SK-N-DZ (cell line): ENCODE measurements around the gene DENND5B. TPM values are rescaled to one million over a fixed set of nuclear protein-coding genes. Genes with fewer than 3 reads are reported as not detected.
"Not testable (repeated sequence)": the region's sequence is repeated elsewhere in the genome, so short reads cannot be mapped to it uniquely, and the experiment has no call there.

ENCODE experiments used
- DNase-seq: peaks from one replicate; pipeline ENCODE4 v3.0.0-alpha.2; 2015; ENCODE audit warnings: low spot score
- polyA plus RNA-seq, 2 experiments: library from polyadenylated mRNA; depleted of rRNA; stranded (reverse); fragments of >200 nt; gene quantifications; 2 replicates each; pipeline ENCODE4 v1.2.3, GENCODE V29; 2014

The DENND5B gene
- polyA plus RNA-seq (2014; cell fraction: cytosol; rRNA removed): 20.9 and 33.2 TPM in 2 replicates
- polyA plus RNA-seq (2014; cell fraction: nucleus; rRNA removed): 6.9 and 14.3 TPM in 2 replicates

DNA sequence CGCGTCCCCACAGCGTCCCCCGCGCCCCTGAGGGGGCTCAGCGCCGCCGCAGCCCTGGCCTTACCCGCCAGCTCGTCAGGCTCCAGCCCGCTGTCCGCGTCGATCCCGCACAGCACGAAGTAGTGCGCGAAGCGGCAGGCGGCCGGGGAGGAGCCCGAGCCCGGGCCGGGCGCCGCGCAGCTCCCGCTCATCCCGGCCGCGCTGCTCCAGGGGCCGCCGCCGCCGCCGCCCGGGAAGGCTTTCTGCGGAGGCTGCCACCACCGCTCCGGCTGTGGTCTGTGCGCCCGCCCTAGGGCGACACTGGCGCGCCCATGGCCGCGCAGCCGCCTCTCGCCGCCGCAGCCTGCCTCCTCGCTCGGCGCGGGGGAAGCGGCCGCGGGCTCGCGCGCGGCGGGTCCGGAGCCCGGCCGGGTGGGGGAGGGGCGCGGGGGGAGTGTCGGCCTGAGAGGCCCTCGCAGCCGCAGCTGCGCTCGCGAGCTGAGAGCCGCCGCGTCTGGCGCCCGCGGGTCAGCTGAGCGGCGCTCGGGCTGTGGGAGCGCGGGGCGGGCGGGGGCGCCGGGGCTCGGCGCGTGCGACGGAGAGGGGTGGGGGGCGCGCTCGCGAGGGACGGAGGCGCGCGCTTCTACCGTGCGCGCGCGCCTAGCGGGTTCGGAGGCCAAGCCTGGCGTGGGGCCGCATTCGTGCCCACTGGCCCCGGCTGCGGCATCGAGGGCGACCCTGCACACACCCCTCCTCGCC, at the start of gene DENND5B:
DENND5B (minus strand) TSS at position 495 of the 738 bp plus-strand sequence; CDS start at position 191, 304 bp downstream.
- peak; percentile 78 for DNase-seq

DNA sequence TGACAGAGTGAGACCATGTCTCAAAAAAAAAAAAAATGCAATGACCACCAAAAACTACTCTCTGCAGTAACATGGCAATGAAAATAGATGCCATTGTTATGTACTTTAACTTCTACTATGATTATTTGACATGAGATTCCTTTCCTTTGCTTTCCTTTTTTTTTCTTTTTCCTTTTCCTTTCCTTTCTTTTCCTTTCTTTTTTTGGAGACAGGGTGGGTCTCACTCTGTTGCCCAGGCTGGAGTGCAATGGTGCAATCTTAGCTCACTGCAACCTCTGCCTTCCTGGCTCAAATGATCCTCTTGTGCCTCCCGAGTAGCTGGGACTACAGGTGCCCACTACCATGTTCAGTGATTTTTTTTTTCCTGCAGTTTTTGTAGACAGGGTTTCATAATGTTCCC, 43.7 kb upstream of the DENND5B start:
- no peak for DNase-seq

DNA sequence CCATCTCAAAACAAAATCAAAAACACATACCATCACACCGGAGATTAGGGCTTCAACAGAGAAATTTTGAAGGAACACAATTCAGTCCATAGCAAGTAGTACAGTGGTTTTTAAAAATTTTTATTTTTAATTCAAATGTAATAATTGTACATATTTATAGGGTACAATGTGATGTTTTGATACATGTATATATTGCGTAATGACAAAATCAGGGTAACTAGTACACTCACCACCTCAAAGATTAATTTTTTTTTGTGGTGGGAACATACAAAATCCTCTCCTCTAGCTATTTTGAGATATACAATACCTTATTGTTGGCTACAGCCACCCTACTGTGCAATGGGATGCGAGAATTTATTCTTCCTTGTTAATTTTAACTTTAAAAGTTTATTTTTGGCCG, 42.5 kb upstream of the DENND5B start:
- no peak for DNase-seq

DNA sequence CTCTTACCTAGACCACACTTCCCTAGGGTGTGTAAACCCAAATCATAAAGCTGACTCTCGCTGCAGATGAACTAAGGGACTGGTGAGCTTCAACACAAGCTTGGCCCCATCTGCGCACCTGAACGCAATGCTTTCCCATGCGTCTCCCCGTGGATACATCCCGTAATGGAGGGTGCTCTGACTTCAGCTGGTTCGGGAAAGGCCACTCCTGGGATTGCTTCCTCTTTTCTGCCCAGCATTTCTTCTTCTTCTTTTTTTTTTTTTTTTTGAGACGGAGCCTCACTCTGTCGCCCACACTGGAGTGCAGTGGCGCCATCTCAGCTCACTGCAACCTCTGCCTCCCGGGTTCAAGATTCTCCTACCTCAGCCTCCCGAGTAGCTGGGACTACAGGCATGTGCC, 40.9 kb upstream of the DENND5B start:
- DNase-seq: no peak

DNA sequence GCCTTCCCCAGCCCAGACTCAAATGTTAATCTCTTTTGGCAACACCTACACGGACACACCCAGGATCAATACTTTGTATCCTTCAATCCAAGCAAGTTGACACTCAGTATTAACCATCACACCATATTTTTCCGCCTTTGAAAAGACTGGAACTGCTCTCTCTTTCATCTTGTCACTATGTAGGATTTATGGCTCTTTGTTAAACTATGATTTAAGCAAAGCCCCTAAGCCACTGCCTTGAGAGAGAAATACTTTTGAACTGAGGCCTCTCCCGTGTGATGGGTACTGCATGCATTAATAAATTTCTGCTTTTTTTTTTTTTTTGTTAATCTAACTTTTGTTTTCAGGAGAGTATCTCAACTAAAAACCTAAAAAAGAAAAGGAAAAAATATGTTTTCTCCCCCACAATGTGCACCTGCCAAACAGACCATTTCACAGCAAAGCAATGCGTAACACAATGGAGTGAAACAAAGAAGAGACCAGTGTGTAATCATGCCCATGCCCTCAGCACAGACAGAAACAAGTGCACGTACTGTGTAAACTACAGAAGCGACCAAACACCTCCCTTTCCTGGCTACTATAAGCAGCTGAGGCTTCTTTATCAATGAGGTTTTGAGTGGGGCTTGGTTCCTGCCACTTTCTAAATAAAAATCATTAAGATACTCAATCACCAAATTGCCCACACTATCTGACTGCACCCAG, 40.2 kb upstream of the DENND5B start:
- no peak for DNase-seq

DNA sequence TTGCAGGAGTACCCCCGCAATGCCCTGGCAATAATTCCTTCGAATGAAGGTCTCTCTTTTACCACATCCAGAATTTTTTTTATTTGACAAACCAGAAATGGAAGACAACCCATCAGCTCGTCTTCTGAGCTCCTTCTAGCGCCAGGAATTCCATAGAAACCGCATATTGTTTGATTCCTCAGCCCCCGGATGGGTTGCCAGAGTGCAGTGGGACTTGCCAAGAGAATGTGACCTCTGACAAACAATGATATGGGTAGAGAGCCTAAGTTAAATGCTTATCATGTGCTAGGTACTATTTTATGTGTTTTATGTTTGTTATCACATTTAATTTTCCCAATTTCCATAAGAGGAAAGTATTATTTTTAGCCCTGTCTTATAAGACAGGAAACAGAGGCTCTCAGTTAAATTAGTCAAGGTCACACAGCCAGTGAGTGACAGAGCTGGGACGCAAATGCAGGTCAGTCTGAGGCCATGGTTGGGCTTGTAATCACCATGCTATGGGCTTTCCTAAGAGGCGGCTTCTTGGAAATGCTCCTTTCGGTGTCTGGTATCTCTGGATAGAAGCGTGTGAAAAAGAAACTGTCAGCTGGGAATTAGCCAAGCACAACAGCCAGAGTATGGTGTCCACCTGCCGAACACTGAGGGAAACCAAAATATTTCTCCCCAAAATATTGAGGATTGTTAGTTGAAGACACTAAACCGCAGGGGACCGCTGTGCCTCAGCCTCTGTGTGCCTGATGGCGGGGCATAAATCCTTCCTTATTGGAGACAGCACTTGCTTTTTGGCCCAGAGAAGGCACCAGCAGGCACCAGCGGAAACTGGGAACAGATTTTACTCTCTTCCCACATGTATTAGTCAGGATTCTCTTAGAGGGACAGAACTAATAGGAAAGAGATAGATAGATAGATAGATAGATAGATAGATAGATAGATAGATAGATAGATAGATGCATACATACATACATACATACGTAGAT, 39.1 kb upstream of the DENND5B start:
- no peak for DNase-seq

DNA sequence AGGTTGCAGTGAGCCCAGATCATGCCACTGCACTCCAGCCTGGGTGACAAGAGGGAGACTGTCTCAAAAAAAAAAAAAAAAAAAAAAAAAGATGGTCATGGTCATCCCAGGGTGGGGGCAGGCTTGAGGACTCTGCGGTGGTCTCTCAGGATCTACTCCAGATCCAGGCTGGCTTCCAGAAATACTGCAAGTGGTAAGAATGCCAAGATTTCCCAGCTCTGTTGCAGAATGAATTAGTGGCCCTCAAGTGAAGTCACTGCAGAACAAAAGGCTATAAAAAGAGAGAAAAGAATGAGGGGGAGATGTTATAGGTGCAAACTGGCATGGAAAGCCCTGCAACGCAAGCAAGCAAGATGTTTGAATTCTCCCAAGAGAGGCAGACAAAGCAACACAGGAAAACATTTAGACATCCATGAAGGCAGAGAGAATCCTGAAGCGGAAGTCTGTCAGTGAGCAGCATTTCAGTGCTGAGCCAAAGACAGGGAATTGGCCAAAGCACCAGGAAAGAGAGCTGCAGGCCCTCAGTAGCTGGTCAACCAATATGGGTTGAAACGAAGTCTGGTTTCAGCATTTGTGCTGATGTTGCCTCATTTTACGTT, 36.6 kb upstream of the DENND5B start:
- DNase-seq: no peak

DNA sequence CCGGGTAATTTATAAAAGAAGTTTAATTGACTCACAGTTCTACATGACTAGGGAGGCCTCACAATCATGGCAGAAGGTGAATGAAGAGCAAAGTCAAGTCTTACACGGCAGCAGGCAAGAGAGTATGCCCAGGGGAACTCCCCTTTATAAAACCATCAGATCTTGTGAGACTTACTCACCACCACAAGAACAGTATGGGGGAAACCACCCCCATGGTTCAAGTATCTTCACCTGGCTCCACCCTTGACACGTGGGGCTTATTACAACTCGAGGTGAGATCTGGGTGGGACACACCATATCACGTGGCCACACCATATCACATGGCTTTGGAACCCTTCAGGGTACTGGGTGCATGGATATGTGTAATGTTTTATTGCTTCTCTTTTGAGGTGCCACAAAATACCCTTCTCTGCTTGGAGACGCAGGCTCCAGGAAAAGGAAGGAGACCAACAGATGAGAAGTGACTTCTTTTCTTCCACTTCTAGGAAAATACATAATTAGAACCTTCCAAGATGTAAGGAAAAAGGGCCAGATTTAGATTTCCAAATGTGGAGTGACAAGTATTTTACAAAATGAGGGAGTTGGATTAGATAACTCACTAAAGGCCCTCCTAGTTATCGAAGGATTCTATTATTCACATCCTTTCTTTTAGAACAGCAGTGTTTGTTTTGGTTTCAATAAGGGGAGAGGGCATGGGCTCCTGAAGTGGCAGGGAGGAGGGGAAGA, 35.5 kb upstream of the DENND5B start:
- DNase-seq: no peak

DNA sequence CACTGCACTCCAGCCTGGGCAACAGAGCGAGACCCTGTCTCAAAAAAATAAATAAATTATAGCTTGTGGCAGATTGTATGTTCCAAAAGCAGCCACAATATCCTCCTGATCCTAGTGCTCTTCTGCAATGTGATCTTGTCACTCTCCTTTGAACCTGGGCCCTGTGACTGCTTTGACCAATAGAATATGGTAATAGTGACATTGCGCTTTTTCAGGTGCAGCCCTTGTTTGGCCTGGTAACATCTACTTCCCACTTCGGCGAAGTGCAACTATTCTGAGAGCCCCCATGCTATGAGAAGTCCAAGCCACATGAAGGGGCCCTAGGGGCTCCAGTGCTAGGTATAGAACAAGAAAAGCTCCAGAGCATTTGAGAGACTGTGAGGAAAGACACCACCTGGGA, 31.1 kb upstream of the DENND5B start:
- no peak for DNase-seq

DNA sequence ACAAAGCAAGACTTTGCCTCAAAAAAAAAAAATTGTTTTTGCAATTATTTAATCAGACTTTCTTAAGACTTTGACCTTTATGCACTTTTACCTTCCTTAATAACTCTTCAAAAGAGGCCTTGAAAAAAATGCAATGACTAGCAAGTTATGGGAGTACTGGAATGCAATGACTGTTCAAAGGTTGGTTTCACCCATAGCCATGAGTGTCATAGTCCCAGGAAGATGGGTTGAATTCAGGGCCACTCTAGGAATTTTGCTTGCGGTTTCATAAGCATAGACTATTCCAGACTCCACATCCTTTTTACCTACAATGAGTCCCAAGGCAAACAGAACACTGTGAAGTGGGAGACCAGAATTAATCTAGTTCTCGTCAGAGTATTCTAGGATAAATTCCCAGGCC, 29.4 kb upstream of the DENND5B start:
- DNase-seq: no peak

DNA sequence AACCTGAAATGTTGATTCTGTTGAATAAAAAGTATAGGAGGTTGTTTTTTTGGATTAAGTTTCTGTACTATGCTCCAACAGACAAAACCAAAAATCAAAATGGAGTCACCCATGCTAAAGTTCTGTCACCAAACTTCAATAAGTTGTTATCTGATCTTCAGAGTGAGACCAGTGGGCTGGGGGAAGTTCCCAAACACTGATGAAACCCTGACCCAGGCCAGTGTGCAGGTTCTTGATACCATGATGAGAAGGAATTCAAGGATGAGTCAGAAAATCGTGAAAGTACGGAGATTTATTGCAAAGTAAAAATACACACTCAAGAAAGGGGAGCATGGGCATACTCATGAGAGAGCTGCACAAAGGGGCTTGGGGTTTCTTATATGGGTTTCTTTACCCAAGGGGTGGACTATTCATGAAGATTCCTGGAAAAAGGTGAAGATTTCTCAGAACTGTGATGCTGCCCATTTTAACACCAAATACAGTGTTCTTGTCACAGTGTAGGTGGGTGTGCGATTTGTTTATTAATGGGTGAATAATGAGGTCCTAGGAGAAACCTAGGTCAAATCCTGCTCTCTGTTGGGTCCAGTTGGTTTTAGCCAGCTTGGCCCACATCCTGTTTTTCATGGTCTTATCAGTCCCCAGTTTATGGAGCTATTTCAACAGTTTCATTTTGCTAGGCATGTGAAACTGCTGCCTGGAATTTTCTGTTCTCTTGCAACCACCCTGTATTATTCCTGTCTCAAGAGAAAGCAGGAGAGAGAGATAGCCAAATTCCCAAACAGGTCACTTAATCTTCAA, 27.5 kb upstream of the DENND5B start:
- no peak for DNase-seq

DNA sequence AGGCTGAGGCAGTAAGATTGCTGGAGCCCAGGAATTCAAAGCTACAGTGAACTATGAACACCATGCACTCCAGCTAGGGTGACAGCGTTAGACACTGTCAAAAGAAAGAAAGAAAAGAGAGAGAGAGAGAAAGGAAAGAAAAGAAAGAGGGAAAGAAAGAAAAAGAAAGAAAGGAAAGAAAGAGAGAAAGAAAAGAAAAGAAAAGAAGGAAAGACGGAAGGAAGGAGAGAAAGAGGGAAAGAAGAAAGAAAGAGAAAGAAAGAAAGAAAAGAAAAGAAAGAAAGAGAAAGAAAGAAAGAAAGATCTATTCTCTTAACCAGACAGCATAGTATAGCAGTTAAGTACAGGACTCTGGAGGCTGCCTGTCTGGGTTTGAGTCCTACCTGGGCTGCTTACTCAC, 21.9 kb upstream of the DENND5B start:
- DNase-seq: no peak

DNA sequence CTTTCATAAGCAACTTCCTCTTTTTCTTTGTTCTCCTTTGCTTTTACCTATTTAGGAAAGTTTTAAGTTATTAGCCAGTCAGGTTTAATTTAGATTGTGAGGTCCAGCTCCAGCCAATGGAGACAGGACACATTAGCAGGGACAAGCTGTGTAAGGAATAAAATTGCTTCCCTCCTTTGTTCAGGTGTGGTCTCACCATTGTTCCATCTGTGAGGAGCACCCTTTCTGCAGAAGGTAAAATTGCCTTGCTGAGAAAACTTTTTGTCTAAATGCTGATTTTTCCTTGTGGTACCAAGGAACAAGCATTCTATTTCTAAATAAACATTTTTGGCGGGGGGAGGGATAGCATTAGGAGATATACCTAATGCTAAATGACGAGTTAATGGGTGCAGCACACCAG, 17.4 kb upstream of the DENND5B start:
- not testable (repeated sequence) for DNase-seq

DNA sequence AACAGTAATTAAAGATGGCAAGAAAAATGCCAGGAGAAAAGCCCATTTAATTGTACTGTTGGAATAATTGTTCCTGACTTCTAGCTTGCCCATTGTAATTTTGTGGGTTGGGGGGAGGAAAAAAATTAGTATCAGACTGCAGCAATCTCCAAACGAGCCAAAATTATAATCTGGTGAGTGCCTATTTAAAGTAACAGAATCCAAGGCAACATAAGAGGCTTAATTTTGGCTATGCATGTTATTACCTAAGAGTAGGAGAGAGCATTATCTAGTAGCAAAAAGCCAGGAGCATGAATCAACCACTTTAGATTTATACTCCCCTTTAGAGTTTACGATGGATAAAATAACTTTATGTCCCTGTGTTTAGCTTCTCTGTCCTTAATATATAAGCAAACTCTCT, 14.6 kb upstream of the DENND5B start:
- no peak for DNase-seq

DNA sequence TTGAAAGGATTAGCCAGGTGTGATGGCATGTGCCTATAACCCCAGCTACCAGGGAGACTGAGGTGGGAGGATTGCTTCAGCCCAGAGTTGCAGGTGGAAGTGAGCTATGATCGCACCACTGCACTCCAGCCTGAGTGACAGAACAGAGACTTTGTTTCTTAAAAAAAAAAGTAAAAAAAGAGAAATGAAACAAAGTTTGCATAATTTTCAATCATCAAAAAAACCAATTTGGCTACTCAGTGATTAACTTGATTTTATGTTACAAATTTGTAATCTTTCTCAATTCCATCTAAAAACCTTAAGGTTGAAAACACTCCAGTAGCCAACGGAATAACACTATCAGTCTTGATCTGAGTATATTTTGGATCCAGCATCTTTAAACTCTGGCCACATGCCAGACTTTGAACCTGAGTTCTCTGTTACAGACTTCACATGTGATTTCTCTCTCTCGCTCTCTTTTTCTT, 12.6 kb upstream of the DENND5B start:
- DNase-seq: no peak

DNA sequence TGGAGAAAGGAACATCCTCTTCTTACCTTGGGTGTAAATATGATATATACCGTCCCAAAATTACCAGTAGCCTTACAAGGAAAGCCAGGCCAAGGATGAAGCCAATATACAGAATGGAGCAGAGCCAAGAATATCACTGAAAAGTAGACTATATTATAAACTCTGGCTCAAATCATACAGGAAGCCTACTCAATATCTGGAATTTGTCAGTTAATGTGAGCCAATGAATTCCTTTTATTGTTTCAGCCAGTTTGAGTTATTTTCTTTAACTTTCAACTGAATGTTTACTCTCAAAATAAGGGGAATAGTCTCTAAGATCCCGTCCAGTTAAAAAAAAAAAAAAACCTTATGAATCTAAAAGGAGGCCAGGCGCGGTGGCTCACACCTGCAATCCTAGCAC, 9.8 kb upstream of the DENND5B start:
- no peak for DNase-seq

DNA sequence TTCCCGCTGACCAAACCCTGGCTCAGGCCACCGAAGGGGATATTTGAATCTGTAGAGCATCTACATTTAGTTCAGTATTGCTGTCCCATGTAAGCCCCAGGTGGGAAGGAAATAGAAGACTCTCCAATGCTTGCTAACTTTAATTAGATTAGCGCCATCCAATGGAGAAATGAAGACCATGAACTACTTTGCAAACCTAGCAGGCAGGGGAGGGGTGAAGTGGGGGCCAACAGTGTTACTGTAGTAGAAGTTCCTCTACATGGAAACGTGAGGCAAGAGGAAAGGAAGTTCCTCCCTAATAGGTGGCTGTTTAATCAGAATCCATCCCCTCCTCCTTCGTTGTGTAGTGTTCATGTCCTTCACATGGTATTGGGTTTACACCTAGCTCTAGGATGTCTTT, 9.3 kb upstream of the DENND5B start:
- no peak for DNase-seq

DNA sequence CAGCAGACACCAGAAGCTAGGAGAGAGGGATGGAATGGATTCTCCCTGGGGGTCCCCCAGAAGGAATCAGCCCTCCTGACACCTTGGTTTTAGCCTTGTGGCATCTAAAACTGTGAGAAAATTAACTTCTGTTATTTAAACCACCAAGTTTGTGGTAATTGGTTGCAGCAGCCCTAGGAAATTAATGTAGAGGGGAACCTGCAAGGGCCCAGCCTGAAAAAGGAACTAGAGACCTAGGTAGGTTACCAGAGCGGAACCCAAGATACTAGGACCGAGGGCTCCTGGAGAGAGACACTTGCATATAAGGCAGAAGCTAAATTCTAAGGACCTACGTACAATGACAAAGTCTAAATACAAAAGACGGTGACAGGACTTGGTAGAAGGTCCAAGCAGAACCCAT, 8.1 kb upstream of the DENND5B start:
- no peak for DNase-seq

DNA sequence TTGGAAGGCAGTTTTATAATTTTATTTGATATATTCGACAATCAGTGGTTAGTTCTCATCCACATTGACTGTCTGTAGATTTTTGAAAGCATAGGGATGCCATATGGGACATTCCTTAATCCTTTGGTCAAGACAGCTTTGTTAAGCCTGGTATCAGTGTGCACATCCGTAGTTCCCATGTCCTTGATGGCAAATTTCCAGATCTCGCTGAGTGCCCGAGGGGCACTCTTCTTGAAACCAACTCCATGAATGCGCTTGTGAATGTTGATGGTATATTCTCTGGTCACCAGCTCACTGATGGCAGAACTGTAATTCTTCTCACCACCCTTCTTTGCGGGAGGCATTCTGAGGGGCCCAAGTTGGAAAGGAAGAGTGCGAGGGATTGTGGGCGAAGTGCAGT, 6.1 kb upstream of the DENND5B start:
- no peak for DNase-seq

DNA sequence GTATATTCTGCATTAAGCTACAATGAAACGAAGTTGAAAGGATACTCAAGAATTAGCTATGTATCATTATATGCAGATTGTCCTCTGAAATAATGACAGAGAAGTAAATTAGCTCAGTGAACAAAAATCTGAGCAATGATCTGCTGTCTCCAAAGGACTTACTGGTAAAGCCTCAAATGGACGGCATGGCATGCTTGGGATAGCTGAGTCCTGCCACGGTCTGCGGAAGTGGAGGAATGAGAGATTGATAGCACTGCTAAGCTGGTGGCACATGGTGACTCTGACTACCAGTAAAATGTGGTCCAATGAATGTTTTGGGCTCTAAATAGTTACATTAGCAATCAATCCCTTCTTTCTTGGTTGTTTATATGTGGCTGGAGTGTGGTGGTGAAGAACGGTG, 3.7 kb upstream of the DENND5B start:
- DNase-seq: no peak
